Measurements from ENCODE around the gene SLC5A1.

GRCh38 chr22:32044913-32045312, 1.9 kb downstream of the SLC5A1 start:
- TF ChIP-seq CTCF (IDR thresholded peaks at IDR 0.05) (no peak), POLR2A (IDR thresholded peaks at IDR 0.05) (no peak), POLR2AphosphoS5 (IDR thresholded peaks at IDR 0.05) (no peak)
